ENCODE results near the gene KMO. TPM values are rescaled to one million over a fixed set of nuclear protein-coding genes. Genes with fewer than 3 reads are reported as not detected.

KMO gene
- total and polyA plus RNA-seq, 2 of the 13 experiments (the other 11 are each of a cell fraction or from before 2014, with no cell fraction given), result 0.01 TPM; not detected in 1

DNA sequence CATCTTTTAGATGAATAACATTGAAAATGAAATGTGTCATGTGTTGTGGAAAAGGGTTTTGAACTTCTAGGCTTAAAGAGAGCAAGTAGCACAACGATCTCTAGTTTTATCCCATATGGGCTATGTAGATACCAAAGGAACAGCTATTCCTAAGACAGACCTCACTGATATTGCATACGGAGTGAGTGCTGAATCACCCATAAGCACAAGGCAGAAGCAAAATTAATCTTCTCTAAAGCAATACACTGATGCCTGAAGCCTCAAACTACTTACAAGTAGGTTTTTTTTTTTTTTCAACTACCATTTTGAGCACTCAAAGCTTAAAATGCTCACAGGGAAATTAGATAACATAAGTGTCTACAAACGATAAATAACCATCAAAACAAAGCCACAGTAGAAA, 5.0 kb upstream of the KMO start (continued):
- TF ChIP-seq, protein P1, sequence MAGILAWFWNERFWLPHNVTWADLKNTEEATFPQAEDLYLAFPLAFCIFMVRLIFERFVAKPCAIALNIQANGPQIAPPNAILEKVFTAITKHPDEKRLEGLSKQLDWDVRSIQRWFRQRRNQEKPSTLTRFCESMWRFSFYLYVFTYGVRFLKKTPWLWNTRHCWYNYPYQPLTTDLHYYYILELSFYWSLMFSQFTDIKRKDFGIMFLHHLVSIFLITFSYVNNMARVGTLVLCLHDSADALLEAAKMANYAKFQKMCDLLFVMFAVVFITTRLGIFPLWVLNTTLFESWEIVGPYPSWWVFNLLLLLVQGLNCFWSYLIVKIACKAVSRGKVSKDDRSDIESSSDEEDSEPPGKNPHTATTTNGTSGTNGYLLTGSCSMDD (CRISPR knock-in tag; IDR thresholded peaks at IDR 0.05), result no peak
- TF ChIP-seq ISX (CRISPR knock-in tag; conservative IDR thresholded peaks at IDR 0.05) (no peak), SMARCC2 (IDR thresholded peaks at IDR 0.05) (no peak), ZNF367 (CRISPR knock-in tag; IDR thresholded peaks at IDR 0.05; ENCODE audit: borderline replicate concordance) (no peak), ZNF207 (IDR thresholded peaks at IDR 0.05; ENCODE audit: borderline replicate concordance) (no peak), ZNF773 (CRISPR knock-in tag; IDR thresholded peaks at IDR 0.05; ENCODE audit: borderline replicate concordance) (no peak), ZNF7 (CRISPR knock-in tag; IDR thresholded peaks at IDR 0.05) (no peak), SSRP1 (CRISPR knock-in tag; IDR thresholded peaks at IDR 0.05) (no peak)
- TF ChIP-seq, protein P2, sequence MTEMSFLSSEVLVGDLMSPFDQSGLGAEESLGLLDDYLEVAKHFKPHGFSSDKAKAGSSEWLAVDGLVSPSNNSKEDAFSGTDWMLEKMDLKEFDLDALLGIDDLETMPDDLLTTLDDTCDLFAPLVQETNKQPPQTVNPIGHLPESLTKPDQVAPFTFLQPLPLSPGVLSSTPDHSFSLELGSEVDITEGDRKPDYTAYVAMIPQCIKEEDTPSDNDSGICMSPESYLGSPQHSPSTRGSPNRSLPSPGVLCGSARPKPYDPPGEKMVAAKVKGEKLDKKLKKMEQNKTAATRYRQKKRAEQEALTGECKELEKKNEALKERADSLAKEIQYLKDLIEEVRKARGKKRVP (CRISPR knock-in tag; IDR thresholded peaks at IDR 0.05), result no peak
- TF ChIP-seq, protein P3, sequence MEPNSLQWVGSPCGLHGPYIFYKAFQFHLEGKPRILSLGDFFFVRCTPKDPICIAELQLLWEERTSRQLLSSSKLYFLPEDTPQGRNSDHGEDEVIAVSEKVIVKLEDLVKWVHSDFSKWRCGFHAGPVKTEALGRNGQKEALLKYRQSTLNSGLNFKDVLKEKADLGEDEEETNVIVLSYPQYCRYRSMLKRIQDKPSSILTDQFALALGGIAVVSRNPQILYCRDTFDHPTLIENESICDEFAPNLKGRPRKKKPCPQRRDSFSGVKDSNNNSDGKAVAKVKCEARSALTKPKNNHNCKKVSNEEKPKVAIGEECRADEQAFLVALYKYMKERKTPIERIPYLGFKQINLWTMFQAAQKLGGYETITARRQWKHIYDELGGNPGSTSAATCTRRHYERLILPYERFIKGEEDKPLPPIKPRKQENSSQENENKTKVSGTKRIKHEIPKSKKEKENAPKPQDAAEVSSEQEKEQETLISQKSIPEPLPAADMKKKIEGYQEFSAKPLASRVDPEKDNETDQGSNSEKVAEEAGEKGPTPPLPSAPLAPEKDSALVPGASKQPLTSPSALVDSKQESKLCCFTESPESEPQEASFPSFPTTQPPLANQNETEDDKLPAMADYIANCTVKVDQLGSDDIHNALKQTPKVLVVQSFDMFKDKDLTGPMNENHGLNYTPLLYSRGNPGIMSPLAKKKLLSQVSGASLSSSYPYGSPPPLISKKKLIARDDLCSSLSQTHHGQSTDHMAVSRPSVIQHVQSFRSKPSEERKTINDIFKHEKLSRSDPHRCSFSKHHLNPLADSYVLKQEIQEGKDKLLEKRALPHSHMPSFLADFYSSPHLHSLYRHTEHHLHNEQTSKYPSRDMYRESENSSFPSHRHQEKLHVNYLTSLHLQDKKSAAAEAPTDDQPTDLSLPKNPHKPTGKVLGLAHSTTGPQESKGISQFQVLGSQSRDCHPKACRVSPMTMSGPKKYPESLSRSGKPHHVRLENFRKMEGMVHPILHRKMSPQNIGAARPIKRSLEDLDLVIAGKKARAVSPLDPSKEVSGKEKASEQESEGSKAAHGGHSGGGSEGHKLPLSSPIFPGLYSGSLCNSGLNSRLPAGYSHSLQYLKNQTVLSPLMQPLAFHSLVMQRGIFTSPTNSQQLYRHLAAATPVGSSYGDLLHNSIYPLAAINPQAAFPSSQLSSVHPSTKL (CRISPR knock-in tag; IDR thresholded peaks at IDR 0.05), result no peak
- TF ChIP-seq, protein P4, sequence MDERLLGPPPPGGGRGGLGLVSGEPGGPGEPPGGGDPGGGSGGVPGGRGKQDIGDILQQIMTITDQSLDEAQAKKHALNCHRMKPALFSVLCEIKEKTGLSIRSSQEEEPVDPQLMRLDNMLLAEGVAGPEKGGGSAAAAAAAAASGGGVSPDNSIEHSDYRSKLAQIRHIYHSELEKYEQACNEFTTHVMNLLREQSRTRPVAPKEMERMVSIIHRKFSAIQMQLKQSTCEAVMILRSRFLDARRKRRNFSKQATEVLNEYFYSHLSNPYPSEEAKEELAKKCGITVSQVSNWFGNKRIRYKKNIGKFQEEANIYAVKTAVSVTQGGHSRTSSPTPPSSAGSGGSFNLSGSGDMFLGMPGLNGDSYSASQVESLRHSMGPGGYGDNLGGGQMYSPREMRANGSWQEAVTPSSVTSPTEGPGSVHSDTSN (CRISPR knock-in tag; IDR thresholded peaks at IDR 0.05), result no peak

Measured in HepG2 (cell line).